ENCODE measurements around the gene DERL3.

The DERL3 gene

GRCh38 chr22:23828800-23829680 is 9.8 kb downstream of the DERL3 start:
- no peak for DNase-seq

DNA sequence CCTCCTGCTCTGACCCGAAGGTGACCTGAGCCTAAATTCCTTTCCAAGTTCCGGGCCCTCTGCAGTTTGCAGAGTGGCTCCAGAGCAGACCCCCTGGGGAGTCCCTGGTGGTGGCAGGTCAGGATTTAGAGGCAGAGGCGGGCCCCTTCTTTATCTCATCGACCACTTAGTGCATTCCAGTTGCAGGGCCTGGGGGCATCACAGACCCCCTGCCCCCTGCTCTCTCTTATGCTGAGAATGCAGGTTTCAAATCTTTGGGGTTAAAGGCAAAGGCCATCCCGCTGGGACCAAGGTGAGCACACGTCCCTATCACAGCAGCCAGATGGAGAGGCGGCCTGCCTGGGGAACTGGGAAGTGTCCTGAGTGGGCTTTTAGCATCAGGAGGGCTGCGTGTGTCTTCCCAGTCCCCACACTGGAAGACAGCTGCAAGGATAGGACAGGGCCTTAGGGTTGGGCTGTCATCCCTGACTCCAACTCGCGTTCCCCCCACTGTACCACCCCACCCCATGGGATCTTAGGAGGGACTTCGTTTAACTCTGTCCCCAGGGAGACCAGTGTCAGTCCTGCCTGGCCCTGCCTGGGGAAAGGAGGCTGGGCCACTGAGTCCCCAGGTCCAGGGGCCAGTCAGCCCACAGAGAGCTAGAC is 11.3 kb downstream of the DERL3 start:
- DNase-seq, result no peak

DNA sequence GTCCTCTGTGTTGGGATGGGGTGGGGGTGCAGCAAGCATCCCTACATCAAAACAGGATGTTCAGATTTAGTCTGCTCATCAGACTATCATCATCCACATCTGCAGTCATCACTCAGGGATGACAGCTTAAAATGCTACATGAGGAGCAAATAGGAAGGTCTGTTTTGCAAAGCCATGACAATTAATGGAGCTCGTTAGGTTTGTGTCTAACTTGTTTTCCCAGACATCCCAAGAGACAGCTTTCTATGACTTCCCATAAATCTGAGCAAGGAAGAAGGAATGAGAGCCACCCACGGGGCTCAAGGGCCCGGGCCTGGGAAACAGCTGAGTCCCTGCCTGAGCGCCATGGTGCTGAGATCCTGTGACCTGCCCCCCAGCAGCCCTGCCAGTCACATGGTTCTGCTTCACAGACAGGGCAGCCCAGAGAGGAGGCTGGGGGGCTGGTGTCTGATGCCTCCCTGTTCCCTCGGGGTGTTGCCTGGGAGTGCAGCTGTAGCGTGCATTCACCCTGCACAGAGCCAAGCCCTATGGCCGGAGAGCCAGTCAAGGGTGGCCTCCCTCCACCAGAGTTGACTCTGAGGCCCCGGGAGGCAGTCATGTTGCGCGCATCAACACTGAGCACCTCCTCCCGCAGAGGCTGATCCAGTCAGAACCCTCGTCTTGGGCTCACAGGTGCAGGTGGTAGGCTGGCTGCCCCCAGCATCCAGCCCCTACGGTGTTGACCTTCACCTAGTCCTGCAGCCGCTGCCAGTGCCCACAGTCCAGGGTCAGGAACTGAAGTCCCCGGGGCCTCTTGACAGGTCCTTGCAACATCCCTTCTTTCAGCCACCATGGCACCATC is 12.1 kb downstream of the DERL3 start:
- no peak for DNase-seq

DNA sequence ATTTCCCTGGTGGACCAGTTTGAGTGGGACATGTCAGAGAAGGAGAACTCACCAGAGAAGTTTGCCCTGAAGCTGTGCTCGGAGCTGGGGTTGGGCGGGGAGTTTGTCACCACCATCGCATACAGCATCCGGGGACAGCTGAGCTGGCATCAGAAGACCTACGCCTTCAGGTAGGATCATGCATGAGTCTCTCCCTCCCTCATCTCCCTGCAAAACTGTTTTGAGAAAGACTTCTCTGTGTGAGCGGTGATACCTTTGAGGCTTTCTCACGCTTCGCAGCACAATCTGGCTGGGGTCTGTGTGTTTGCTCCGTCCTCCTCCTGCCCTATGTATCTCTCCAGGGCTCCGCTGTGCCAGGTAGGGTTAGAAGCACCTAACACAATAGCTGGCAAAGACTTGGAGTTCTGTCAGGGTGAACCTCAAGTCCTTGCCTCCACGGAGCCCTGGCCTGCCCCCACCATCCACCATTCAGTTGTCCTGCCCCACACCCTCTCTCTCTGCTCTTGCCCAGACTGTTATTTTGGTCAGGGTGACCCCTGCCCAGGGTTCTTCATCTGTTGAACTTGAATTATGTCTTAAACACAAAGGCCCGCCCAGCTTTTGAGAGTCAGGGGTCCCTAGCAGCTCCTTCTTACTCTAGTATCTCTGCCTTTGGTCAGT is 13.4 kb downstream of the DERL3 start:
- DNase-seq, result no peak

- DNase-seq, result no peak
Observed at GRCh38 chr22:23824476-23825245, 14.1 kb downstream of the DERL3 start.

DNA sequence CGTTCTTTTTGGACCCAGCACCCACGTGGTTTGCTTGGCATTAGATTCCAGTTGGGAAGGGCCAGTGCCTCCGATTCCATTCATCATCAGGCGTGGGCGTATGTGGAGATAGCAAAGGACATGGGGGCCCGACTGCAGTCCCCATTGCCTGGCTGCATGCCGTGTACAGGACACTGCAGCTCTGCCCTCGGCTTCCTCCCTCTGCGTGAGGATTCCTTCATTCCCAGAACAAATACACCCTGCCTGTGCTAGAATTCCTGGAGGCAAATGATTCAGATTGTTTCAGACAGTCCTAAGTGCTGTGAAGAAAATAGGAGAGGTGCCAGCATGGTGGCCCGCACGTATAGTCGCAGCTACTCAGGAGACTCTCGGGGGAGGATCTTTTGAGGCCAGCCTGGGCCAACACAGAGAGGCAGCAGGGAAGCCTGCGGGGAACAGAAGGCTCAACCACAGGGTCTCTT is 15.4 kb downstream of the DERL3 start:
- DNase-seq, result no peak

DNA sequence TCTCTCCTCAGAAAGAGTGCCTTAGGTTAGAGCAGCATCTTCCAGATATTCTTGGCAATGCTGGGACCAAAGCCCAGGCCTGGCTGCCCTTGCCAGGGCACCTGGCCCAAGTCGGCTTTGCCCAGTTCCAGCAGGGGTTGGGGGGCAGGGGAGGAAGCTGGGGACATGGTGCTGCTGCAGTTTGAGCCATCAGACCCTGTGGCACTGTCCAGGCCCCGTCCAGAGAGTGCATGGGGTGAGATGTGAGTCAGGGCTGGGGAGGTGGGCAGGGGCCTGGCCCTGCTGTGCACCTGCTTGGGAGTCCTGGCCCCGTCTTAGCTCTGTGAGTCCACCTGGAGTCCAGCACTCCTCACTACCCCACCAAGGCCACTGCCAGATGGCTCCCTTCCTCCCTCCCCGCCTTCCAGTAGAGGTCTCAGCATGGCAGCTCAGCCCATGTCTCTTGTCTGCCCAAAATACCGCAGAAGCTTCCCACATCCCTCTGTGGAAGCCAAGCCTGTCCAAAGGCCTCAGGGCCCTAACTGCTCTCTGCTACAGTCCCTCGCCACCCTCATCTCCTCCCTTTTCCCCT is 16.6 kb downstream of the DERL3 start:
- DNase-seq, result no peak

DNA sequence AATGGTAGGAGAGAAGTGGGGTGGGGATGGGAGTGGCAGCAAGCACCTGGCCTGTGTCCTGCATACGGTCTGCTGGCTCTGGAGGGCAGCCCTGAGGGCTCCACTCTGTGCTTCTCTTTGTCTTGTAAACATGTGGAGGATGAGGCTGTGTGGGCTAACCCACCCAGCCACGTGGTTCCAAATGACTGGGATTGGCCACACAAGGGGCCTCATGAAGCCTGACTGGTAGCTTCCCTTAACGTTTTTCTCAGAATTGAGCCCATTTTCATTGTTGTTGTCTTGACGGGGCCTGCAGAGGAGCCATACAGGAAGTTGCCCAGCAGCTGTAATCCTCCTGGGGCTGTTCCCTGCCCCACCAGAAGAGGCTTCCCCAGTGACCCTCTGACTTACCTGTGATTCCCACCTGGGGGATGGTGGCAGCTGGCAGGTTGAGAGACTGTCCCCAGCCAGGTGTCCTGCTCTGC is 18.0 kb downstream of the DERL3 start:
- DNase-seq, result no peak

GRCh38 chr22:23818541-23818940 is 20.3 kb downstream of the DERL3 start:
- DNase-seq, result no peak

- no peak for DNase-seq
Observed at GRCh38 chr22:23817146-23817545, 21.7 kb downstream of the DERL3 start.

DNA sequence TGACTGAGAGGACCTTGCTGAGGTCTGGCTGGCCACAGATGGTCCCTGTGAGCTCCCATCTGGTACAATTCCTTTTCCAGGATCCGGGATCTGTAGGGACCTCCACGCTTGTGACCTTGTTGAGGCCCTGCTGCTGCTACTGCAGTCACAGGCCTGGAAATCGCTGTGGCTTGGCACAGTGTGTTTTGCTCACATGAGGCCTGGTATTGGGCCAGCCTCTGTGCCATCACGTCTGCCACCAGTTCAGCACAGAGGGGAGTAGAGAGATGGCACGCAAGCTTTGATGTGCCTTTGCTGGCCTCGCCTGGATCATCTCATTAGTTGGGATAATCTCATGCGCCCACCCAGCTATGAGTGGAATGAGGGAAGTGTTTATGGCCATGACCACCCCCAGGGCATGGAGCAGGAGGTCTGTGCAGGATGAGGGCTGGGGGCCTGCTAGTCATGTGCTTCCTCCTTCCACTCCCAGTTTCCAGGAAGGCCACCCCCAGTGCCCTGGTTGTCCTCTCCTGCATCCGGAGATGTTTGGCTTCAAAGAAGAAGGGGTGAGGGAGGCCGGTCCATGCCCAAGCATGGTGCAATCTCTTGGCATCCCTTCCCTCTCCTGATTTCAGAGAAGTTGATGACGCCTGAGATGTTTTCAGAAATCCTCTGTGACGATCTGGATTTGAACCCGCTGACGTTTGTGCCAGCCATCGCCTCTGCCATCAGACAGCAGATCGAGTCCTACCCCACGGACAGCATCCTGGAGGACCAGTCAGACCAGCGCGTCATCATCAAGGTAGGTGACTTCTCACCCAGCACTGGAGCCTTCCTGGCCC is 22.4 kb downstream of the DERL3 start:
- DNase-seq, result no peak

GRCh38 chr22:23815541-23816155 is 23.2 kb downstream of the DERL3 start:
- DNase-seq, result no peak

GRCh38 chr22:23812378-23812777 is 26.4 kb downstream of the DERL3 start:
- DNase-seq, result no peak

- no peak for DNase-seq
Observed at GRCh38 chr22:23806837-23807236, 32.0 kb downstream of the DERL3 start.

- no peak for DNase-seq
Observed at GRCh38 chr22:23804781-23805291, 34.0 kb downstream of the DERL3 start.

- DNase-seq, result no peak
Observed at GRCh38 chr22:23803001-23803819, 35.6 kb downstream of the DERL3 start.

DNA sequence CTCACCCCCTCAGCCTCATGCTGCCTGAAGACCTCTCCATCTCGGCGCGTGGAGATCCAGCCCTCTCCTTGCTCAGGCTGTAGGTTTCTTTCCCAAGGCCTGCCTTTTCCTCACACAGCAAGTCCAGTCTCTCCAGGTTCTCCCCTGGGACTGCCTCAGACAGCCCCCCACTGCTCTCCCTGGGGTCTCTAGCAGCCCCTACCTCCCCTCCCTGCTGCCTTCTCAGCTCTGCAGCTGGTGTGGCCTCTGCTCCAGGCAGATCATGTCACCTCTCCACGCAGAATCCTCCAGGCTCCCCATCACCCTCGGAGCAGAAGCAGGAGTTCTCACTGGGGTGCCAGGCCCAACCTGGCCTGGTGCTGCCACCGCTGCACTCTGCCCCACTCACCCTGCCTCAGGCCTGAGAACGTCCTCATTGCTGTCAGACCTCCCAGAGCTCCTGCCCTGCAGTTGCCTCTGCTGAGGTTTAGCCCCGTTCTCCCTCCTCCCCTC is 36.9 kb downstream of the DERL3 start:
- DNase-seq, result no peak

- DNase-seq, result no peak
Observed at GRCh38 chr22:23801238-23801821, 37.5 kb downstream of the DERL3 start.
